ENCODE data around the gene PPM1H.

Gene PPM1H

DNA sequence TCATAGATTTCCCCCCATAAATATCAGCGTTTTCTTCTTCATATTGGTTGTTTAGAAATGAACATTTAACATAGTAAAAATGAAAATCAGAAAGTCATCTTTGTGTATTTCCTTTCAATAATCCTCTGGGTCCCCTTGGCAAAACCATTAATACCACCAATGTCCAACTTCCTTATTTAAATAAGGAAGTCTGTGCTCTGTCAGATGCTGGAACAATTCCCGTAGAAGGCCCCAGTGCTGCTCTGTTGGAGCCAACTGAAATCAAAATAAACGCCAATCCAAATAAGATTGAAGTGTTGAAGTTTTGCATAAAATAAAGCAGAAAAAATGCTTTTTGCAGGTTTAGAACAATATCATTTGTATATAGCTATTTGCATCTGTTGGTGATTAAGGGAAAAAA, 93.1 kb downstream of the PPM1H start:
- DNase-seq (ENCODE audit: low read depth), result no peak
- no peak overlapping the region for H3K4me3 ChIP-seq (replicated peaks; ENCODE audit: low read depth, low read length)
- TF ChIP-seq, protein P1, sequence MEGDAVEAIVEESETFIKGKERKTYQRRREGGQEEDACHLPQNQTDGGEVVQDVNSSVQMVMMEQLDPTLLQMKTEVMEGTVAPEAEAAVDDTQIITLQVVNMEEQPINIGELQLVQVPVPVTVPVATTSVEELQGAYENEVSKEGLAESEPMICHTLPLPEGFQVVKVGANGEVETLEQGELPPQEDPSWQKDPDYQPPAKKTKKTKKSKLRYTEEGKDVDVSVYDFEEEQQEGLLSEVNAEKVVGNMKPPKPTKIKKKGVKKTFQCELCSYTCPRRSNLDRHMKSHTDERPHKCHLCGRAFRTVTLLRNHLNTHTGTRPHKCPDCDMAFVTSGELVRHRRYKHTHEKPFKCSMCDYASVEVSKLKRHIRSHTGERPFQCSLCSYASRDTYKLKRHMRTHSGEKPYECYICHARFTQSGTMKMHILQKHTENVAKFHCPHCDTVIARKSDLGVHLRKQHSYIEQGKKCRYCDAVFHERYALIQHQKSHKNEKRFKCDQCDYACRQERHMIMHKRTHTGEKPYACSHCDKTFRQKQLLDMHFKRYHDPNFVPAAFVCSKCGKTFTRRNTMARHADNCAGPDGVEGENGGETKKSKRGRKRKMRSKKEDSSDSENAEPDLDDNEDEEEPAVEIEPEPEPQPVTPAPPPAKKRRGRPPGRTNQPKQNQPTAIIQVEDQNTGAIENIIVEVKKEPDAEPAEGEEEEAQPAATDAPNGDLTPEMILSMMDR (IDR thresholded peaks at IDR 0.05; ENCODE audit: low read length, missing control alignments), result no peak

DNA sequence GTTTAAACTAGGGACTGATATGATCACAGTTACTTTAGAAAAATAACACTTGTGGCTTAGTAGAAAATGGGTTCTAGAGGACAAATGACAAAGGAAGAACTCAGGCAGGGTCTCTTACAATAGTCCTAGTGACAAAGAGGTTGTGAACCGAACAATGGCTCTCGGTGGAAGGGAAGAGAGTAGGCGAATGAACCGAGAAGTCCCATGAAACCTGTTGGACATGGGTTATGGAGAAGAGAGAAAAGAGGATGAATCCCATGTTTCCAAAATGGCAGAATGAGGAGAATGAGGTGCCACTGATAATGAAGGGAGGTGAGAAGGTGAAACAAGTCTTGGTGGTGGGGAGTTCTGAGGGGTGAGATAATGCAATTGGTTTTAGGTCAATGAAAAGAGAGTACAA, 94.1 kb downstream of the PPM1H start:
- no peak overlapping the region for H3K4me3 ChIP-seq (replicated peaks; ENCODE audit: low read depth, low read length)
- DNase-seq (ENCODE audit: low read depth), result no peak
- TF ChIP-seq, protein P1 (IDR thresholded peaks at IDR 0.05; ENCODE audit: low read length, missing control alignments), result no peak

DNA sequence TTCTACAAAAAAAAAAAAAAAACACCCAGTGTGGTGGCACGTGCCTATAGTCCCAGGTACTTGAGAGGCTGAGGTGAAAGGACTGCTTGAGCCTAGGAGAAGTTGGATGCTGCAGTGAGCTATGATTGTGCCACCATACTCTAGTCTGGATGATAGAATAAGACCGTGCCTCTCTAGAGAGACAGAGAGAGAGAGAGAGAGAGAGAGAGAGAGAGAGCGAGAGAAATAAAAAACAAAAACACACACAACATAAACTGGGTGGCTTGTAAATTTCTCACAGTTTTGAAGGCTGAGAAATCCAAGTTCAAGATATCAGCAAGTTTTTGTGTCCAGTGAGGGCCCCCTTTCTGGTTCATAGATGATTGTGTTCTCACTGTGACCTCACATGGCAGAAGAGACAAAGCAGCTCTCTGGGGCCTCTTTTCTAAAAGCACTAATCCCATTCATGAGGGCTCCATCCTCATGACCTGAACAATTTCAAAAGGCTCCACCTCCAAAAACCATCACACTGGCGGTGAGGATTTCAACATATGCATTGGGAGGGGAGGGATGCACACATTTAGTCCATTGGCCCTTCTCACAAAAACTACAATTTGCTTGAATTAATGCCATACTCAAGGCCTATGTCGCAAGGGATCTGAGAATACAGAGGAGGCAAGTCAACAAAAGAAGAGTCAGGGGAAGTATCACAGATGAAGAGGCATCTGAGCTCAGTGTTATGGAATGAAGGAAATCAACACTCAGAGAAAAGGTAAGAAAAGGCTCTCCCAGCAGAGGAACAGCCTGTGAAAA, 94.9 kb downstream of the PPM1H start:
- TF ChIP-seq, protein P1 (IDR thresholded peaks at IDR 0.05; ENCODE audit: low read length, missing control alignments), result no peak
- H3K4me3 ChIP-seq (replicated peaks; ENCODE audit: low read depth, low read length), result no peak overlapping the region
- DNase-seq (ENCODE audit: low read depth), result no peak

DNA sequence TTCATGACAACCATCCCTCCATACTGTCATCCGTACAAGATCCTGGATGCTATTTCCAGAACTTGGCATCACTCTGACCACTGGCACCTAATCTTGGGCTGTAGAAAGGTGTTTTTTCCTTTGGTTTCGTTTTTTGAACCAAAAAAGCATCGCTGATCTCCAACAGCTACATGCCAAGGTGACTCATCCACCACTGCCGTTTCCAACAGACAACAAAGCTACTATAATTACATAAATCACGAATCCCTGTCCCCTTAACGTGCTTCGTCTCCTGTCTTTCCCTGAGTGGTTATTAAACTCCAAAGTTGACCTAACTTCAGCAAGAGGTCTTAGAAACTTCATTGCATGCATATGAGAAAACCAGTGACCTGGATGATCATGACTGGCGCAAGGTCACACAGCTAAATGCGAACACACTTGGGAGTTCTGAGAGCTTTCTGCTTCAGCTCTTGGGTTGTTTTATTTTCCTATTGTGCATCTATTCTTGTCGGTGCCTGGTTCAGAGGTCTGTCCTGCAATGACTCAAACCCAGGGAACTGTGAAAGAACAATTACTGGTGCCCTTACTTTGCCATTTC, 99.9 kb downstream of the PPM1H start:
- no peak overlapping the region for H3K4me3 ChIP-seq (replicated peaks; ENCODE audit: low read depth, low read length)
- peak; percentile 13 for DNase-seq (ENCODE audit: low read depth)
- TF ChIP-seq, protein P1 (IDR thresholded peaks at IDR 0.05; ENCODE audit: low read length, missing control alignments), result no peak

DNA sequence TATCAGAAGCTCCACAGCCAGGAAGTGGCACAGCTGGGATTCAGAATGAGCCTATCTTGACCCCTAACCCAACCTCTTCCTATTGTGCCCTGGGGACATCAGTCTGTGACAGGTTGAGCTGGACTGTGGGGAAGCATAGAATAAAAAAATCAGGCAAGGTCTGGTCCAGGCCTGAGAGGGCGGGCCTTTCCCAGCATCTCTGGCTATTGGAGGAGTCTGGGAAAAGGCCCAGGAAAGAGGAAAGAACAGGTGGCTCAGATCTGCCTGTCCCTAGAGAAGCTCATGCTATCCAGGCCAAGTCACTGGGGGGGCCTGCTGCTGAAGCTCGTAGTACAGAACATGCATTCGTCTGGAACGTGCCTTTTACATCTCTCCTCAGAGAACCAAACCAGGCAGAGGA, 100.5 kb downstream of the PPM1H start:
- H3K4me3 ChIP-seq (replicated peaks; ENCODE audit: low read depth, low read length), result no peak overlapping the region
- TF ChIP-seq, protein P1 (IDR thresholded peaks at IDR 0.05; ENCODE audit: low read length, missing control alignments), result no peak
- DNase-seq (ENCODE audit: low read depth), result no peak

DNA sequence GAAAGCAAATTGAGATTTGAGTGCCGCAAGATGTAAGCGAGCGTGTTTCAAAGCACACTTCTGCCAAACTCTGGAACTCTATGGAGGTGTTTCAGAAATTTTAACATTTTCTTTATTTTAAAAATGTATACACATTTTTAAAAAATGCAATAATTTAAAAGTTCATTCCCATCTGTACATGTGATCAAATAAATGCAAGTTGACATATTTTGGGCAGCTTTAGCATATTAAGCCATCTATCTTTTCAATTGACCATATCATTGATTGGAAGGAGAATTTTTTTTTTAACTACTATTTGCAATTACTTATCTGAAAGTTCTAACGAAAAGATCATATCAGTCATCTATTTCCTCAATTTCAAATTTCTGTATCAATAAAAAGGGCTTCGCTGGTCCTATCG, 101.3 kb downstream of the PPM1H start:
- no peak for DNase-seq (ENCODE audit: low read depth)
- TF ChIP-seq, protein P1 (IDR thresholded peaks at IDR 0.05; ENCODE audit: low read length, missing control alignments), result no peak
- no peak overlapping the region for H3K4me3 ChIP-seq (replicated peaks; ENCODE audit: low read depth, low read length)

DNA sequence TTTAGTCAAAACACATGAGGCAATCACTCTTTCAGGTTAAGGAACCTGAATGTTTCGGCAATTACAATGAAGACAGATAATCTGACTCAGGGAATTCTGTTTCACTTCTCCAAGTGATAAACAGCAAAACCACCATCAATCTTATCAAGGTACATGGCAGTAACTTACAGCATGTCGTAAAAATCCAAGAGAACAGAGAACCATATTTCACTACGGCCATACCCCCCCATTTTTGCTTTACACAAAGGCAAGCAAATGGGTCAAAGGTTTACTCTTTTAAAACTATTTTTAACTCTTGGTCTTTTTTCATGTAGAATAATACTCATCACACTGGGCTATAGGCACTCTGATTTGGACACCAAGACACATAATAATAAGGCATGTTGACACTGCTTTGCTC, 102.4 kb downstream of the PPM1H start:
- TF ChIP-seq, protein P1 (IDR thresholded peaks at IDR 0.05; ENCODE audit: low read length, missing control alignments), result no peak
- H3K4me3 ChIP-seq (replicated peaks; ENCODE audit: low read depth, low read length), result no peak overlapping the region
- no peak for DNase-seq (ENCODE audit: low read depth)

All from fibroblast of pulmonary artery (primary cell).